NCI-H460 (cell line): ENCODE results near the gene APRT. TPM values are rescaled to one million over a fixed set of nuclear protein-coding genes. Genes with fewer than 3 reads are reported as not detected.

Source experiments
- DNase-seq: peaks from one replicate; pipeline ENCODE4 v3.0.0-alpha.2; 2016; ENCODE audit warnings: low read depth; ENCODE audit errors: extremely low read depth
- total RNA-seq: library from RNA; depleted of rRNA; stranded (reverse); fragments of >200 nt; shearing (Covaris generic); gene quantifications from 2 replicates; pipeline ENCODE4 v1.2.3, GENCODE V29; 2014; rRNA removed

Gene APRT
- total RNA-seq, 1 experiment from 2014 or later: 124 TPM

DNA sequence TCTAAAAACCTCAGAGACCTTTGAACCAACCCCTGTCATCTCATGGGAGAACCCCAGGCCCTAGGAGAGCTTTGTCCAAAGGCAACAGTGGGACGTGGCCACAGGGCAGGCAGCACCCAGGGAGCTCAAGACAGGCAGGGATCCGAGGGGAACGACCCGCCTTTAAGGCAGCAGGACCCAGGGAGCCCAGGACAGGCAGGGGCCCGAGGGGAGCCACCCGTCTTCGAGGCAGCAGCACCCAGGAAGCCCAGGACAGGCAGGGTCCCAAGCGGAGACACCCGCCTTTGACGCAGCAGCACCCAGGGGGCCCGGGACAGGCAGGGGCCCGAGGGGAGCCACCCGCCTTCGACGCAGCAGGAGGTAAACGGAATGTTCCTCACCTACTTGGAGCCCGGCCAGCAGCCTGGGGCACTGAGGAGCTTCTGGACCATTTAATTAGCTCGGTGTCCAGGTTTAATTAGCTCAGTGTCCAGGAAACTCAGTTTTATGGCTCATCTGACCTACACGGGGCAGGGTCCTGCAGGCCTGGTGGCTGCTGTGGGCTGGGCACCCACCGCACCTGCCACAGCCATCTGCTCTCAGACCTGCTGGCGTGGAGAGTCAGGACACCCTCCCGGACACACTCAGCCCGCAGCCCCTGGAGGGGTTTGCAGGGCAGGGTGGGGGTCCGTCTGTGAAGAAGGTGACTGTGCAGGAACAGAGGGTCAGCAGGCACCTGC, 51.1 kb downstream of the APRT start:
- DNase-seq: no peak

DNA sequence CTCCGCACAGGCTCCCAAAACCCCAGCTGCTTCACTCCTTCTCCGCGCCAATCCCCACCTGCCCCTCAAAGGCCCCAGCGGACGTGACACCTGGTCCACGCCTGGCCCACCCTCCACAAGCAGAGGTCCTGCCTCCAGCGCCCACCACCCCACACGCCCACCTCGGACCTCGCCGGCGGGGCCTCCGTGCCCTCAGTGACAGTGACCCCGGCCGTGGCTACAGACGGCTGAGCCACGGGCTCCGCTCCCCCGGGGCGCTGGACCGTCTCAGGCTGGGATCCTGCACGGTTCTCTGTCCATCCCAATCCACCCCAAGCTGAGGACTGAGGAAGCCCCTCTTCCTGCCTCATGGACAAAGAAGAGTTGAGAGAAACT, 51.8 kb downstream of the APRT start:
- no peak for DNase-seq

Other genes with a start within 250 kb of the APRT start
- gene ZC3H18, start 241.5 kb downstream of the APRT start, total RNA-seq: 12.8 and 13.6 TPM in 2 replicates
- not detected in 2 replicates for gene IL17C, start 173.4 kb downstream of the APRT start, total RNA-seq
- 143 and 165 TPM in 2 replicates for gene CYBA, start 160.9 kb downstream of the APRT start, total RNA-seq
- 7.0 and 7.4 TPM in 2 replicates for gene MVD, start 148.8 kb downstream of the APRT start, total RNA-seq
- gene SNAI3, start 125.4 kb downstream of the APRT start, total RNA-seq: not detected in 2 replicates
- 11.3 and 11.8 TPM in 2 replicates for gene RNF166, start 105.5 kb downstream of the APRT start, total RNA-seq
- gene CTU2, start 105.4 kb downstream of the APRT start, total RNA-seq: 9.8 and 10.4 TPM in 2 replicates
- gene PIEZO1, start 26.7 kb downstream of the APRT start, total RNA-seq: 81.4 and 91.4 TPM in 2 replicates
- 12.5 and 13.8 TPM in 2 replicates for gene CDT1, start 8.1 kb downstream of the APRT start, total RNA-seq
- 17.9 and 20.0 TPM in 2 replicates for gene GALNS, start 45.0 kb upstream of the APRT start, total RNA-seq
- gene TRAPPC2L, start 45.2 kb upstream of the APRT start, total RNA-seq: 20.0 and 21.1 TPM in 2 replicates
- 0.43 TPM in 1 of 2 replicates, not detected in the other for gene PABPN1L, start 54.7 kb upstream of the APRT start, total RNA-seq
- not detected in 2 replicates for gene CBFA2T3, start 165.3 kb upstream of the APRT start, total RNA-seq